Stimulated activated CD4-positive, alpha-beta T cell treated with anti-CD3 and anti-CD28 coated beads, Interleukin-12 subunit alpha, Interleukin-12 subunit beta, amount 100 ng/mL, for 24 hours (primary cell): ENCODE results near the gene PSMG3.

Experiments
- DNase-seq, 2 experiments: peaks; one replicate each; pipeline ENCODE4 v3.0.0-alpha.2; 2020; ENCODE audit warnings: low read depth in 2 of 2

The PSMG3 gene, protein sequence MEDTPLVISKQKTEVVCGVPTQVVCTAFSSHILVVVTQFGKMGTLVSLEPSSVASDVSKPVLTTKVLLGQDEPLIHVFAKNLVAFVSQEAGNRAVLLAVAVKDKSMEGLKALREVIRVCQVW

DNA sequence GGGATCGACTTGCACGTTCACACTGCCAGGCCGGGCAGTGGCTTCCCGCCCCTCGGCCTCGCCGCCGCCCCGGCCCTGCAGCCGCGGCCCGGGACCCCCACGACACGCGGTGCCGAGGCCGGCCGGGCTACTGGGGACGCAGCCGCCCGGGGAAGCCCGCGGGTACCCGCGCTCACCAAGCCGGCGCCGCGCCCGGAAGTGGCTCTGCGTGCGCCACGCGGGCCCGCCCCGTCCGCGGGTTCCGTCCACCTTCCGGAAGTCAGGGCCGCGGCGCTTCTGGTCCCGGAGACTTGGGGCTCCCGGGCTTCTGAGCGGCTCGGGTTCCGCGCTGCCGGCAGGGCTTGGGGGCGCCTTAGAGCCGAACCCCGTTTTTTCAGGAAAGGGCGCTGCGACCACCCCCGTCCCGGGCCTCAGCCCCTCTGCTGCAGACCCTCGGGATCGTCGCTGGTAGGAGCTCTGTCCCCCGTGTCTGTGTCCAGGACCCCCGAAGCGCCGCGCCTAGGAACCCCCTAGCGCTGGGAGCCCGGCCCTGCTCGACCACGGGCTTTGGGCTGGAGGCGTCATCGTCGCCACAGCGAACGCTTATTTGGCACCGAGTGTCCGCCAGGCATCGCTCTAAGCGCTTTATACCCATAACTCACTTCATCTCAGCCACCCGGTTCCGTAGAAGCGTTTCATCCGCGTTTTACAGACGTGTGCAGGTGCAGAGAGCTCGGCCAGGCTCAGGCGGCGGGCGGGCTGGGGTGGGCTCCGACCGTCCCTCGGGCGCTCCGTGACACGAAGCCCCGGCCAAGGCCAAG lies at the start of gene PSMG3:
PSMG3 (minus strand) TSS at position 200 of the 800 bp plus-strand sequence. CDS start 693 bp downstream, outside the sequence.
- peak; percentile 82 to 86 for DNase-seq

DNA sequence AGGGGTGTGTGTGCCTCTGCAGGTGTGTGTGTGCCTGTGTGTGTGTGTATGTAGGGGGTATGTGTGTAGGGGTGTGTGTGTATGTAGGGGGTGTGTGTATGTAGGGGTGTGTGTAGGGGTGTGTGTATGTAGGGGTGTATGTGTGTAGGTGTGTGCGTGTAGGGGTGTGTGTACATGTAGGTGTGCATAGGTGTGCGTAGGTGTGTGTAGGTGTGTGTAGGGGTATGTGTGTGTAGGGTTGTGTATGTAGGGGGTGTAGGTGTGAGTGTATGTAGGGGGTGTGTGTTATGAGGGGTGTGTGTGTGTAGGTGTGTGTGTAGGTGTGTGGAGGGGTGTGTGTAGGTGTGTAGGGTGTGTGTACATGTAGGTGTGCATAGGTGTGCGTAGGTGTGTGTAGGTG lies 48.6 kb upstream of the PSMG3 start:
- no peak for DNase-seq

DNA sequence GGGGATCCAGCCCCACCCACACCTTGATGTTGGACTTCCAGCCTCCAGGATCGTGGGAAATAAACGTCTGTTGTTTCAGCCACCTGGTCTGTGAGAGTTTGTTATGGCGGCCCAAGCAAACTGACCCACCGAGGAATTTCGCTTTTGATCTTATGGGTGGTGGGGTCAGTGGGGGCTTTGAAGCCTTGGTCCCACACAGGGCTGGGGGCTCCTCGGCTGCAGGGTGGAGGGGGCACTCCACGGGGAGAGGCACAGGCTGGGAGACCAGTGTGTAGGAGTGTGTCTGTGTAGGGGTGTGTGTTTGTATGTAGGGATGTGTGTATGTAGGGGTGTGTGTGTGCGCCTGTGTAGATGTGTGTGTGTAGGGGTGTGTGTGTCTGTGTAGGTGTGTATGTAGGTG lies 48.1 kb upstream of the PSMG3 start:
- DNase-seq: no peak

DNA sequence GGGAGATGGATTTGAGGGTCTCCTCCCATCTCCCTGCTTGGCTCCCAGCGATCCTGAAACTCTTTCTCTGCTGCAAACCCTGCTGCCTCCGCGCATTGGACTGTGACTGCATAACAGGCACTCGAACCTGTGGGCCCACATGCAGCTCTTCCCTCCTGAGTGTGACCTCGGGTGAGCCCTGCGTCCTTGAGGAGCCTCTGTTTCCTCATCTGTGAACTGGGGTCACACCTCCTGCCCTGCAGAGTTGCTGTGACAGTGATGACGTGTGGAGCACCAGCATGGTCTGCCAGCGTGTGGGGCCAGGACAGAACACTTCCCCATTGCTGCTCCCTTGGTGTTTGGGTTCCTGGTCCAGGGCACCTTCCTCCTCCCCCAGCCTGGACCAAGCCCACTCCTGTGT lies 46.9 kb upstream of the PSMG3 start:
- DNase-seq: no peak

DNA sequence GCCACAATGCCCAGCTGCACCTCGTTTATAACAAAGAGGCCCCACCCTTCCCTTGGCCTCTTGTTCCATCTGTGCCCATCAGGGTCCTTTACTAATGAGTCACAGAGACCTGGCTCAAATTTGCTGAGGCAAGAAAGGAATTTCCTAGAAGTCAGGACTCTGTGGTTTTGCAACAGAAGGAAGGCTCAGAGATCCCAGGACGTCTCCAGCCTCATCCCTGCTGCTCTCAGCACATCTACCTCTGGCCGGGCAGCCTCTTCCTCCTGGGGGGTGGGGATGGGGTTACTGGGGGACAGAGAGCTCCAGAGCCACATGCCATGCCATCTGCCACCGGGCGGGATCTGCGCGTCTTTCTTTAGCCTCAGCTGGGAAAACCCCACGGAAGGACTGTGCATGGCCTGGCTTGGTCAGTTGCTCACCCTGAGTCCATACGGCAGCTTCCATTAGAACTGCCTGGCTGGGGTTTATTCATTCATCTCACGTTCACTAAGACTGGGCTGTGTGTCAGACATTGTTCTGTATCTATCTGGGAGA lies 41.9 kb upstream of the PSMG3 start:
- DNase-seq: no peak

DNA sequence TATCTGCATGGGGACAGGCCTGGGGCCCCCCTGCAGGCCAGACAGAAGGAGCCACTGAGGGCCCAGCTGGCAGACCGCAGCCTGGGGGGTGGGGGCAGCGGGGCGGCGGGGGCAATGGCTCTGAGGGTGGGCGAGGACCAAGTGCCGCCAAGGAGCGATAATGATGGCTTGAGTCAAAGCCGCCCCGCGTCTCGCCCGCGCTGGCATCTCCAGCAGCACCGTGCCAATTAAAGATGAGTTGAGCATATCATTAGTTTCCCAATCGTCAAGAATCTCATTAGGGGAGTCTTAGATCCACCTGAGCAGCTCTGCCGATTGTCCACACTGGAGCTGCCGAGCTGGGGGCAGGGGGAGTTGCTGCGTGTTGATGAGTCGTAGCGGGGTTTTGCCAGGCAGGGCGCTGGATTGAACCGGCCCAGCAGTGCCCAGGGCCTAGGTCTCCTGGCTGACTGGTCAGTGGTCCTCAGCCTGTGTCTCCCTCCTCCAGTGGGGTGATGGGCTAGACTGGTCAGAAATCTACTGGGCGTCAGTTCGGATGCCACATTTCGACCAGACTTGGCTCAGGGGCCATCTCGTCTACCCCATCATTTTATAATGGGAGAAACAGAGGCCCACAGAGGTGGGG lies 41.0 kb upstream of the PSMG3 start:
- DNase-seq: no peak

DNA sequence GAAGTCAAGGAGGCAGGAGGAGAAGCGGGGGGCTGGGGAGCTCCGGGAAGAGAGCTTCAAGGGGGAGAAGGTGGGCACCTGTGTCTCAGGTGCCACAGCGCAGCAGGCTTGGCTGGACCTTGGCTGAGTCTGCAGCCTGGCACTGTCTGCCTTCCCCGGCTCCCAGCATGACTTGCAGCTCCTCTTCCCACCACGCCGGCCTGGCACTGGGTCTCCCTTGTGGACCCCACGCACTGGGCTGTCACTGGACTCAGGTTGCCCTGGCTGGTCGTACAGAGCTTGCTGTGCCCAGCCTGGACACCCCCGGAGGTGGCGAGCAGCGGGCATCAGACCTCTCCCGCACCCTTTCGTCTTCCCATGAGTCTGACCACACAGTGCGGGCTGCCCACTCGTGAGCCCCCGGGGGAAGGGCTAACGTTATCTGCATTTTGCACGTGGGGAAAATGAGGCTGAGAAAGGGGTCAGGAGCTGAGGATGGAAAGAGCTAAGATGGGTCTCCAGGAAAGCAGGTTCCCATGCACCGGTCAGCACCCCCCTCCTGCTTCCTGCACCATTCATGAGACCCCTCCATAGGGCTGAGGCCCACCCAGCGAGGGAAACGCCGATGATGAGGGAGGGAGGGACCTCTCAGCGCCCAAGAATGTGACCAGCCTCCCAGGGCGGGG lies 40.3 kb upstream of the PSMG3 start:
- no peak for DNase-seq

DNA sequence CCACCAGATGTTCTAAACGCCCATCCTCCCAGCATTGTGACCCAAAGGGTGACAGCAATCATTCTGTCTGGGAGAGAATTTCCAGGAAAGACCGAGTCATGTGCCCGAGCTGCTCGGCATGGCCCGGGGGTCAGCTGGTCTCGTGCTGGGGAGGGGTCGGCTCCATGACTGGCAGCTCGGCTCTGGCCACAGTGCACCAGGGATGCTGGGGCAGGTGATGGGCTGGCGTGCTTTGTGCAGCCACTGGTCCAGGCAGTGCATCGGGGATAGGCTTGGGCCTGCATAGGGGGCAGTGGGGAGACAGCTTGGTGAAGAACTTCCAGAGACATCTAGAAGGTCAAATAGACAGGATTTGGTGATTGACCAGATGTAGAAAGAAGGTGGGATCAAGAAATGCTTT lies 39.2 kb upstream of the PSMG3 start:
- DNase-seq: no peak

DNA sequence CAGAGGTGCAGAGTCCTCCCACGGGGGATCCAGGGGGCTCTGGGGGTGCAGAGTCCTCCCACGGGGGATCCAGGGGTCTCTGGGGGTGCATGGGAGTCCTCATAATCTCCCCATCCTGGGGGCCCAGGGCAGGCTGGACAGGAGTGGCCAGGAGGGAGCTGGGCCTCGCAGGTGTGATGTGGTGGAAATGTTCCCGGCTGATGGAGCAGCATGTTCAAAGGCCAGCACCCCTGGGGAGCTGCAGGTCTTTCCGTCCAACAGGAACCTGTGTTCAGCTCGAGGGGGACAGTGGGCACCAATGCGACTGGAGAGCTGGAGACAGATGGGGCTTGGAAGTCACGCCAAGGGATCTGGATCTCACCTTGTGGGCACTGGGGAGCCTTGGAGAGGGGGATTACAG lies 38.5 kb upstream of the PSMG3 start:
- DNase-seq: no peak

DNA sequence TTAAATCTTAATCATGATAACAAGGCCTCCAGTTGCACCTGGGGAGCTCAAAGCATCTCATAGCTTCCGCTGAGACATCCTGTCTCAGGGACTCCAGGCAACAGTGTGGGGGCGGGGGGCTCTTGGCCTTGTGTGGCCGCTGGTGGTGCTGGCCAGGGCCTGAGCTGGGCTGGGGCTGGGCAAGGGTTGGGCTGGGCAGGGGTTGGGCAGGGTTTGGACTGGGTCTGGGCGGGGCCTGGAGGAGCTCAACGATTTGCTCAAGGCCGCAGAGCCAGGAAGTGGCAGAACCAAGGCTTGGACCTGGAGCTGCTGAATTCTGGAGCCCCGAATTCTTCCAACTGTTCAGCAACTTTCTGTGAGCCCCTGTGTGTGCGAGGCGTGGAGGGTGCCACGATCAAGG lies 37.9 kb upstream of the PSMG3 start:
- DNase-seq: no peak

DNA sequence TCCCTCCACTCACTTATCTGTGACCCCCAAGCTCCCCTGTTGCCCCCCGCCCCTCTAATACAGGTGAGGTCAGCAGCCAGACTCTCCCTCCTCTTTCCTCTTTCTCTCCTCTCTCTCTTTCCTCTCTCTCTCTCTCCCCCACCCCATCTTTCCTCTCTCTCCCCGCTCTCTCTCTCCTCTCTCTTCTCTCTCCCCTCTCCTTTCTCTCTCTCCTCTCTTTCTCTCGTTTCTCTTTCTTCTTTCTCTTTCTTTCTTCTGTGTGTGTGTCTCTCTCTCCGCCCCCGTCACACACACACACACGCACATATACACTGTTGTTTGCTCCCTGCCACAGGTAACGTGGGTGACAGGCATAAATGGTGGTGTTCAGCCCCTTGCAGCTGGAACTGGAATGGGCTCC lies 37.2 kb upstream of the PSMG3 start:
- DNase-seq: no peak

DNA sequence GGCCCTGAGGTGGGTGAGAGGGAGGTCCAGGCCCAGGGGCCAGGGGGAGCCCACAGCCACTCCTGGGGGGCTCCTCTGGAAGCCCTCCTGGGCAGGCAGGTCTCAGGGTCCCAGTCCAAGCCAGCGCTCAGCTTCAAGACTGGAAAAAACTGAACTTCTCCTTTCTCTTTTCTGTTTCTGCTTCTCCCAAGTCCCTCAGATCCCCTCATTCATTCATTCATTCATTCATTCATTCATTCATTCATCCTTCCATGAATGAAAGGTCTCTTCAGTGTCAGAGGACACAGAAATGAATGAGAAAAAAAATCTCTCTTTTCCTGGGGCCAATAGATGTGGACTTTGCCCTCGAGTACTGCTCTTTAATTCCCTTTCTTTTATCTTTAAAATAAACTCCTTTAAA lies 34.6 kb upstream of the PSMG3 start:
- DNase-seq: no peak

DNA sequence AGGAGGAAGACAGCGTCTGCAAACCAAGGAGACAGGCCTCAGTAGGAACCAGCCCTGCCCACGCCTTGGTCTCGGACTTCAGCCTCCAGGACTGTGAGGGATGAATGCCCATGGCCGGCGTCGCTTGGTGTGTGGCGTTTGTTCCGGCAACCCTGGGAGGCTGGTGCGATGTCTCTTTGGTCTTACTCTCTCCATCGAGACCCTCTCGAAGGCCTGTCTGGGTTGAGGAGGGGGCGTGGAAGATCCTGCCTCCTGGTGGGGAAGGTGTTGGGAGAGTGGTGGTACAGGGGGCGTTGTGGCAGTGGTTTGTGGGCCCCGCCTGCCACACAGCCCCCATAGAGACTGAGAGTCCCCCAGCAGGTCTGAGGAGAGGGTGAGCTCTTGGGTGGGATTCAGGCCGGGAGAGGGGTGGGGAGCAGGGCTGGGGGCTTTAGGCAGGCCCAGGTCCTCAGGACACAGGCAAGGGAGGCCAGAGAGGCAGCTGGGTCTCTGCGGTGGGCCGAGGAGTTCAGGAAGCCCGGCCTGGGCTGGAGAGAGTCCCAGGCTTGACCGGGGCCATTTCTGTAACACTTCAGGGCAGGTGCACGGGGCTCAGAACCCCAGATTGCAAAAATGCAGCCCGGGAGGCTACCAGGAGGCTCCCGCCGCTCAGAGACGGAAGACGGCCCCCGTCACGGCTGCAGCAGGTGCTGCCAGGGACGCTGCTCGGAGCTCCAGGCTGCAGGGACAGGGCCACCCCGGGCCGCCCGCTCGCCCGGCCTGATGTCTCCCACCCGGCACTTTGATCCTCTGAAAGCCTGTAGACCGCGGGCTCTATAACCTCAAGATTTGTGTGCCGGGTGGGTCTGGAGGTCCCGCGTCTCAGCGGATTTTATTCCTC lies 33.8 kb upstream of the PSMG3 start:
- no peak for DNase-seq

DNA sequence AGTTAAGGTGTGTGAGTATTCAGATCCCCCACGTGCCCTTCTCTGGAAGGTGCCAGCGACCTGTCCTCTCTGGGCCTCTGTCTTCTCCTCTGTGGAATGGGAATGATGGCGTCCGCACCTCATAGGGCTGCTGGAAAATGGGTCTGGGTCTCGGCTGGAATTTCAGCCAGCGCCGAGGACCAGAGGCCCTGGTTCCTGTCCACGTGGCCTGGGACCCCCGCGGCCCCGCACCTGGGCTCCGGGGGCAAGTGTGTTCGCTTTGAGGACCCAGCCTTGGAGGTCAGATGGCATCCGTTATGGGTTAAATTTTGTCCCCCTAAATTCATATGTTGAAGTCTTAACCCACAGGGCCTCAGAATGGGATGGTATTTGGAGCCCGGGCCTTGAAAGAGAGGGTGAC lies 32.6 kb upstream of the PSMG3 start:
- no peak for DNase-seq

DNA sequence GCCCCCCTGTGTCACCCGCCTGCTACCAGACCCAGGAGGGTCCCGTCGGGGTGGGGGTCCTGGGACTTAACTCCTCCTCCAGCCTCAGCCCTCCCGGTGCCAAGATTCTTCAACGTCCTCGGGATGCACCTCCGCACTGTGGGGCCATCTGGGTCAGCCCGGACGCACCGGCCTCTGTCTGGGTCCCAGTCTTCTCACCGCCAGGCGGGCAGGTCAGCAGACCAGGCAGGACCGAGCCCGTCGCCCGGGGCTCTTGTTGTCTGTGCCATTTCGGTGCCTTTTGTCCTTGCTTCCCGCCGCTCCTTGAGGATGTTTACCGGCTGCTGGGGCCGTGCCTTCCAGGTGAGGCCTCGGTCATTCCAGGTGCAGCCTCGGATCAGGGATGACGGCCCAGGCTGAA lies 32.1 kb upstream of the PSMG3 start:
- no peak for DNase-seq

DNA sequence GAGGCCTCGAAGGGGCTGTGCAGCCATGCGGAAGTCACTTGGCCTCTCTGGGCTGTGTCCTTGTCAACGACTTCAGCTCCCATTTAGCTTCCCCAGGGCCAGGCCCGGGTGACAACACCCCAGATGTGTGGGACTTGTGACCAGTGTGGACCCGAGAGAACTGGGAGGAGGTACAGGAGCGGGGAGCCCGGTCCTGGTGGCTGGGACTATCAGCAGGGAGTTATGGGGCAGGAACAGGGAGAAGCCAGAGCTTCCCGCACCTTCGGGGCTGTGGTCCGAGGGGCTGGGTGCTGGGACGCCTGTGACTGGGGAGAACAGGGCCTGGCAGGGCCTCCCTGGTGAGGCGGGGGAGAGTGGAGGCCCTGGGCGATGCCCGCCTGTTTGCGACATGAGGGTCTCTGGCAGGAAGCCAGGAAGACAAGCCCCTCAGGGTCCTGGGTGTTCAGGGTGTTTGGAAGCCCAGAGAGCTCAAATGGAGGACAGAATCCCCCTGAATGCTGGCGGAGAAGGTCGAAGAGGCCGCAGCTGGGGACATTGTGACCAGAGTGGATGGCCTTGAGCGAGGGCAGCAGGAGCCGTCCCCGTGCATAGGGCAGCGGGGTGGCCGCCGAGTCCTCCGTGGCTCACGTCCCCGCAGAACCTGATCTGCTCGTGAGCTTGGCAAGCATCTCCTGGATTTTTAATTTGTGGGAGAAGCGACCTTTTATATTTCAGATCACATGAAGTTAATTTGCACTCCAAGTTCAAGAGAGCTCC lies 30.0 kb upstream of the PSMG3 start:
- DNase-seq: no peak

DNA sequence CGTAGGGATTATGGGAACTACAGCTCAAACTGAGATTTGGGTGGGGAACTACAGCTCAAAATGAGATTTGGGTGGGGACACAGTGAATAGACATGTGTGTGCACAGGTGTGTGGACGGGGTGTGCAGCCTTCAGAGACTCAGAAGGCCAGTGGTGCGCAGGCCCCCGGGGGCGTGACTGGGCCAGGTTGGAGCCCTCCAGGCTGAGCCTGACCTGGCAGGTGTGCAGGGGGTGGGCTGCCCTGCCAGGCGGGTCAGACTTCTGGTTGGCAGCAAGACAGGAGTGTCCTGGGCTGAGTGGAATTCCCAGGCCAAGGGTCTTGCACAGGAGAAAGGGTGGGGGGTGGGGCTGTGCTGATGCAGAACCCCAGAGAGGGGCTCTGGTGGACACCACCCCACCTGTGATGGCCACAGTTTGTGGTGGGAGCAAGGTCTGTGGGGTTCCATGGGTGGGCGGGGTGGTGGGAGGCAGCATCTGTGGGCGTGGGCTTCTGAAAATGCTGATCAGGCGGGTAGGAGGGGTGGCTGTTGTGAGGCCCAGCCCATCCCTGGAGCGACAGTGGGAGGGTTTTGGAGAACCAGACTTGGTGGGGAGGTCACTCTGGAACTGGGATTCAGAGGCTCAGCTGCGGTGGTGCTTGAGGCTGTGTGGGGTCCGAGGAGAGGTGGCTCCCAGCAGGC lies 29.3 kb upstream of the PSMG3 start:
- no peak for DNase-seq

DNA sequence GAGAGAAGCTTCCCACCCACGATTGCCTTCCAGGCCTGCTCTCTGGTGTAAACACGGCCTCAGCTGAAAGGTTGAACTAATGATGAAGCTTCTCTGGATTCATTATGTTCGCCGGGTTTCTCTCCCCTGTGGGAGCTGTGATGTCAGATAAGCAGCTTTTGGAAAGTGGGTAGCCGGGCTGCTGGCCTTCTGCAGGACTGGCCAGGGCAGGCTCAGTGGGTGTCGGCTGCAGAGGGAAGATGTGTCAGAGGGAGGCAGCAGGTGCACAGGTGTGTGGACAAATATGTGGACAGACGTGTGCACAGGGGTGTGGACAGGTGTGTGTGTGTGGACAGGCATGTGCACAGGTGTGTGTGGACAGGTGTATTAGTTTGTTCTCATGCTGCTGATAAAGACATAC lies 28.5 kb upstream of the PSMG3 start:
- DNase-seq: no peak

DNA sequence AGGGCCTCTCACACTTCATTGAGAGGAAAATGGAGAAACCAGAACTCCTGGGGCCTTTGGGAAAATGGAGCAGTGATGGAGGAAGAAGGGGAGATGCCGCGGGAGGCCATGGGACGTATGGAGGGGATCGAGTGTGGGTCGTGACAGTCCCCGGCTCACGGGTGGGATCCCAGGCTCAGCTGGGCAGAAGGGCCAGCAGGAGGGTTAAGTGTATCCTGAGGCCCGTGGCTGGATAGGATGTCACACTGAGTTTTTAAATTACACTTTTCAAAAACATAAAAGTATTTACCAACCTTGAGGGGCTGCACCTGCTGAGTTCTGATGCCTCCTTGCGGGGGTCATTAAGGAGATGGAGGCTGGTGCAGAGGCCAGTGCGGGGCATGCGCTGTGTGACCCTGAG lies 28.0 kb upstream of the PSMG3 start:
- no peak for DNase-seq

DNA sequence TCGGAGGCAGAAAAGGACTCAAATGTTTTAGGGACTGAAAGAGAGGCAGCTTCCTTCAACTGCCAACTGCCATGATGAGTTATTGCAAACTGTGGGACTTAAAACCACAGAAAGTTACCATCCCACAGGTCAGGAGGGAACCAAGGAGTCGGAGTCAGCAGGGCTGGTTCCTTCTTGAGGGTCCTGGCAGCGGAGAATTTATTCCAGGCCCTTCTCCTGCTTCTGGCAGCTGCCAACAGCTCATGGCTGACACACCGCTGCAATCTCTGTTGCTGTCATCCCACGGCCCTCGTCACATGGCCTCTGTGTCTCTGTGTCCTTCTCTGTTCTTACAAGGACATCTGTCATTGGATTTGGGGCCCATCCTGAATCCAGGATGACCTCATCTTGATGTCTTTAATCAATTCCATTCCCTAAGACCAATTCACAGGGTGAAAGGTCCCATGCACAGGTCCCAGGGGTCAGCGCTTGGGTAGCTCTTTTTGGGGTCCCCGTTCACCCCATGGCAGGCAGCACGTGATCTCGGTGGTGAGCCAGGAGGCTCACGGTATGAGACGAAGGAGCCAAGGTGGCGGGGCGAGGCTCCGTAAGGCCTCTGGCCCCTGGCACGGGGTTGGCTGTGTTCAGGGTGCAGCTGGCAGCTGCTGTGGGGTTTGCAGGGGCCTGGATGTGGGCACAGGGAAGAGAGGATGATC lies 27.4 kb upstream of the PSMG3 start:
- no peak for DNase-seq
